ENCODE measurements around the gene FAM81A.

GRCh38 chr15:59519329-59519728, 81.3 kb downstream of the FAM81A start:
- TF ChIP-seq EP300 (IDR thresholded peaks at IDR 0.05) (no peak), CTCF (IDR thresholded peaks at IDR 0.05) (no peak), POLR2A (IDR thresholded peaks at IDR 0.05) (no peak)

Data from gastroesophageal sphincter (tissue), 3 donors.